ENCODE results near the gene SH3BP2. TPM values are rescaled to one million over a fixed set of nuclear protein-coding genes. Genes with fewer than 3 reads are reported as not detected.

The SH3BP2 gene
- total and polyA plus RNA-seq, 4 donors: 6.2 to 75.4 (median 30.8) TPM

GRCh38 chr4:2879026-2879425 is 86.1 kb downstream of the SH3BP2 start:
- intact Hi-C loops (cut with DNase I): no loop called here
- WGBS, 2 donors: 75 to 76% methylated on average over 5 of the region's 5 CpGs
- Histone ChIP-seq H3K36me3 (ENCODE audit: control insufficient read depth in 1 of 2, insufficient read depth in 2 of 2, low read length in 1 of 2) (no peaks in the 10 kb centered on the region), H3K4me1 (ENCODE audit: control insufficient read depth in 1 of 2, insufficient read depth in 2 of 2, low read length in 2 of 2) (peaks cover 0 to 2% of the 10 kb centered on the region in 2 donors), H3K4me3 (ENCODE audit: low read length in 2 of 2) (no peak overlapping the region), H3K27me3 (ENCODE audit: control insufficient read depth in 1 of 2, insufficient read depth in 2 of 2, low read length in 1 of 2) (no peaks in the 10 kb centered on the region), H3K27ac (ENCODE audit: low read depth in 1 of 2, low read length in 2 of 2) (no peak overlapping the region), H3K9me3 (ENCODE audit: control insufficient read depth, low read length) (no peaks in the 10 kb centered on the region)
- ATAC-seq (ENCODE audit: low FRiP score): no peak
- DNase-seq: no peak

GRCh38 chr4:2881431-2881830 is 88.5 kb downstream of the SH3BP2 start:
- Histone ChIP-seq H3K27ac (ENCODE audit: low read depth in 1 of 2, low read length in 2 of 2) (no peak overlapping the region), H3K4me1 (ENCODE audit: control insufficient read depth in 1 of 2, insufficient read depth in 2 of 2, low read length in 2 of 2) (no peaks in the 10 kb centered on the region), H3K27me3 (ENCODE audit: control insufficient read depth in 1 of 2, insufficient read depth in 2 of 2, low read length in 1 of 2) (no peaks in the 10 kb centered on the region), H3K36me3 (ENCODE audit: control insufficient read depth in 1 of 2, insufficient read depth in 2 of 2, low read length in 1 of 2) (peaks cover 6 to 7% of the 10 kb centered on the region in 2 donors), H3K9me3 (ENCODE audit: control insufficient read depth, low read length) (no peaks in the 10 kb centered on the region), H3K4me3 (ENCODE audit: low read length in 2 of 2) (no peak overlapping the region)
- WGBS, 2 donors: 36 to 43% methylated on average over 3 of the region's 3 CpGs
- ATAC-seq (ENCODE audit: low FRiP score) (no peak), DNase-seq (no peak)
- intact Hi-C loops (cut with DNase I): no loop called here

GRCh38 chr4:2882341-2882740 is 89.5 kb downstream of the SH3BP2 start:
- no peaks in the 10 kb centered on the region for H3K9me3 ChIP-seq (ENCODE audit: control insufficient read depth, low read length)
- no peak overlapping the region for H3K4me3 ChIP-seq (ENCODE audit: low read length in 2 of 2)
- DNase-seq (no peak), ATAC-seq (ENCODE audit: low FRiP score) (no peak)
- 86 to 92% methylated on average over 1 of the region's 1 CpG for WGBS, 2 donors
- no peaks in the 10 kb centered on the region for H3K4me1 ChIP-seq (ENCODE audit: control insufficient read depth in 1 of 2, insufficient read depth in 2 of 2, low read length in 2 of 2)
- intact Hi-C loops (cut with DNase I): no loop called here
- H3K36me3 ChIP-seq (ENCODE audit: control insufficient read depth in 1 of 2, insufficient read depth in 2 of 2, low read length in 1 of 2): peaks cover 6 to 10% of the 10 kb centered on the region in 2 donors
- H3K27ac ChIP-seq (ENCODE audit: low read depth in 1 of 2, low read length in 2 of 2): no peak overlapping the region
- H3K27me3 ChIP-seq (ENCODE audit: control insufficient read depth in 1 of 2, insufficient read depth in 2 of 2, low read length in 1 of 2): no peaks in the 10 kb centered on the region

GRCh38 chr4:2886161-2886560 is 93.3 kb downstream of the SH3BP2 start:
- 93 to 95% methylated on average over 9 of the region's 9 CpGs for WGBS, 2 donors
- Histone ChIP-seq H3K4me1 (ENCODE audit: control insufficient read depth in 1 of 2, insufficient read depth in 2 of 2, low read length in 2 of 2) (no peaks in the 10 kb centered on the region), H3K36me3 (ENCODE audit: control insufficient read depth in 1 of 2, insufficient read depth in 2 of 2, low read length in 1 of 2) (peaks cover 6 to 10% of the 10 kb centered on the region in 2 donors), H3K4me3 (ENCODE audit: low read length in 2 of 2) (no peak overlapping the region), H3K9me3 (ENCODE audit: control insufficient read depth, low read length) (no peaks in the 10 kb centered on the region), H3K27ac (ENCODE audit: low read depth in 1 of 2, low read length in 2 of 2) (no peak overlapping the region), H3K27me3 (ENCODE audit: control insufficient read depth in 1 of 2, insufficient read depth in 2 of 2, low read length in 1 of 2) (no peaks in the 10 kb centered on the region)
- ATAC-seq (ENCODE audit: low FRiP score) (no peak), DNase-seq (no peak)
- intact Hi-C loops (cut with DNase I): no loop called here

DNA sequence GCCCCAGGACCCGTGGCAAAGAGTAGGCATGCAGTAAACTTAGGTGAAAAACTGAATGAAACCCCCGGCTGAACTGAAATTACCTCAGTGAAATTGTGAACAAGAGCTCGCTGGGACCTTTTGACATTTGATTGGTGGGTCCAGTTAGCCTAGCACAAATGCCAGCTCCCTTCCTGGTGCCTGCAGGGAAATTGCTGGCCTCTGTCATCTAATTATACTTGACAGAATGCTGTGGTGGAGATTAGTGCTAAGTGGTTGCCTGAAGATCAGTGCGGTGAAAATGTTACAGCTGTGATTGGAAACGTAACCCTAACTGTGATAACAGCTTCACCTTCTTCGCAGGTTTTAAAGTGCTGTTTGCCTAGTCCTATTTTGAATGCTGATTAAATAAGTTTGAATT is 93.7 kb downstream of the SH3BP2 start:
- intact Hi-C loops (cut with DNase I): no loop called here
- H3K9me3 ChIP-seq (ENCODE audit: control insufficient read depth, low read length): no peaks in the 10 kb centered on the region
- H3K27ac ChIP-seq (ENCODE audit: low read depth in 1 of 2, low read length in 2 of 2): no peak overlapping the region
- H3K36me3 ChIP-seq (ENCODE audit: control insufficient read depth in 1 of 2, insufficient read depth in 2 of 2, low read length in 1 of 2): peaks cover 6 to 10% of the 10 kb centered on the region in 2 donors
- H3K4me1 ChIP-seq (ENCODE audit: control insufficient read depth in 1 of 2, insufficient read depth in 2 of 2, low read length in 2 of 2): no peaks in the 10 kb centered on the region
- DNase-seq (no peak), ATAC-seq (ENCODE audit: low FRiP score) (no peak)
- 69 to 80% methylated on average over 6 of the region's 6 CpGs for WGBS, 2 donors
- no peaks in the 10 kb centered on the region for H3K27me3 ChIP-seq (ENCODE audit: control insufficient read depth in 1 of 2, insufficient read depth in 2 of 2, low read length in 1 of 2)
- no peak overlapping the region for H3K4me3 ChIP-seq (ENCODE audit: low read length in 2 of 2)

- ATAC-seq (ENCODE audit: low FRiP score): no peak
- 75 to 81% methylated on average over 3 of the region's 3 CpGs for WGBS, 2 donors
These were observed 94.5 kb downstream of the SH3BP2 start for GRCh38 chr4:2887343-2887742.

GRCh38 chr4:2888886-2889285 is 96.0 kb downstream of the SH3BP2 start:
- 83 to 85% methylated on average over 3 of the region's 3 CpGs for WGBS, 2 donors
- intact Hi-C loops (cut with DNase I): no loop called here

More at GRCh38 chr4:2887343-2887742, 94.5 kb downstream of the SH3BP2 start:
- Histone ChIP-seq H3K4me3 (ENCODE audit: low read length in 2 of 2) (no peak overlapping the region), H3K27me3 (ENCODE audit: control insufficient read depth in 1 of 2, insufficient read depth in 2 of 2, low read length in 1 of 2) (no peaks in the 10 kb centered on the region), H3K27ac (ENCODE audit: low read depth in 1 of 2, low read length in 2 of 2) (no peak overlapping the region), H3K36me3 (ENCODE audit: control insufficient read depth in 1 of 2, insufficient read depth in 2 of 2, low read length in 1 of 2) (peaks cover 6 to 10% of the 10 kb centered on the region in 2 donors), H3K4me1 (ENCODE audit: control insufficient read depth in 1 of 2, insufficient read depth in 2 of 2, low read length in 2 of 2) (no peaks in the 10 kb centered on the region), H3K9me3 (ENCODE audit: control insufficient read depth, low read length) (no peaks in the 10 kb centered on the region)
- intact Hi-C loops (cut with DNase I): no loop called here
- DNase-seq: no peak

More at GRCh38 chr4:2888886-2889285, 96.0 kb downstream of the SH3BP2 start:
- DNase-seq: no peak
- Histone ChIP-seq H3K36me3 (ENCODE audit: control insufficient read depth in 1 of 2, insufficient read depth in 2 of 2, low read length in 1 of 2) (peaks cover 6 to 10% of the 10 kb centered on the region in 2 donors), H3K4me1 (ENCODE audit: control insufficient read depth in 1 of 2, insufficient read depth in 2 of 2, low read length in 2 of 2) (no peaks in the 10 kb centered on the region), H3K9me3 (ENCODE audit: control insufficient read depth, low read length) (no peaks in the 10 kb centered on the region), H3K4me3 (ENCODE audit: low read length in 2 of 2) (no peak overlapping the region), H3K27me3 (ENCODE audit: control insufficient read depth in 1 of 2, insufficient read depth in 2 of 2, low read length in 1 of 2) (no peaks in the 10 kb centered on the region), H3K27ac (ENCODE audit: low read depth in 1 of 2, low read length in 2 of 2) (no peak overlapping the region)
- ATAC-seq (ENCODE audit: low FRiP score): no peak

Other genes with a start within 250 kb of the SH3BP2 start
- 10 to 100 TPM; 37.4 to 39.4 TPM for gene TNIP2, start 36.7 kb upstream of the SH3BP2 start, total RNA-seq
- 10 to 100 TPM; 37.2 to 43.8 TPM for gene TNIP2, start 36.7 kb upstream of the SH3BP2 start, polyA plus RNA-seq
- gene ADD1, start 50.8 kb downstream of the SH3BP2 start, total RNA-seq: 100 to 1,000 TPM; 305 to 351 TPM
- 100 to 1,000 TPM in 1 of 2 donors, 10 to 100 TPM in 1; 98.3 to 263 TPM for gene ADD1, start 50.8 kb downstream of the SH3BP2 start, polyA plus RNA-seq
- 10 to 100 TPM; 15.0 to 15.5 TPM for gene NOP14, start 170.3 kb downstream of the SH3BP2 start, total RNA-seq
- 1 to 10 TPM; 8.0 to 8.5 TPM for gene NOP14, start 170.3 kb downstream of the SH3BP2 start, polyA plus RNA-seq
- gene GRK4, start 170.5 kb downstream of the SH3BP2 start, total RNA-seq: 10 to 100 TPM in 1 of 2 donors, 1 to 10 TPM in 1; 3.6 to 10.3 TPM
- 10 to 100 TPM in 1 of 2 donors, 1 to 10 TPM in 1; 4.1 to 10.8 TPM for gene GRK4, start 170.5 kb downstream of the SH3BP2 start, polyA plus RNA-seq

All from aorta (tissue), 5 donors.